Forelimb muscle (tissue), 1 donor: ENCODE results near the gene RRAS. TPM values are rescaled to one million over a fixed set of nuclear protein-coding genes. Genes with fewer than 3 reads are reported as not detected.

ENCODE experiments used
- DNase-seq: peaks from one replicate; pipeline ENCODE4 v3.0.0-alpha.2; 2013; ENCODE audit warnings: low read depth
- polyA plus RNA-seq: library from polyadenylated mRNA; unstranded; fragments of 120-200 nt; gene quantifications from one replicate; pipeline ENCODE4 v1.2.1, GENCODE V29; 2013; ENCODE audit not compliant: insufficient read length

The RRAS gene
- polyA plus RNA-seq, 1 donor, result 28.3 TPM

- no peak for DNase-seq
Measured at GRCh38 chr19:49595819-49596404, 44.0 kb downstream of the RRAS start.

- no peak for DNase-seq
Measured at GRCh38 chr19:49594993-49595818, 44.7 kb downstream of the RRAS start.

GRCh38 chr19:49594157-49594992 lies 45.6 kb downstream of the RRAS start:
- no peak for DNase-seq

- DNase-seq, result peak; percentile 58
Measured at GRCh38 chr19:49593233-49594113, 46.5 kb downstream of the RRAS start.

- no peak for DNase-seq
Measured at GRCh38 chr19:49592486-49593232, 47.3 kb downstream of the RRAS start.

- no peak for DNase-seq
Measured at GRCh38 chr19:49591731-49592485, 48.0 kb downstream of the RRAS start.

- DNase-seq, result no peak
Measured at GRCh38 chr19:49590971-49591730, 48.8 kb downstream of the RRAS start, which contains the start of gene PRR12. Gene PRR12, plus strand, starts transcription at chr19:49591182. Its CDS starts 473 bp downstream, at chr19:49591655.

GRCh38 chr19:49590071-49590970 lies 49.6 kb downstream of the RRAS start:
- DNase-seq, result peak; percentile 66

- DNase-seq, result no peak
Measured at GRCh38 chr19:49589502-49589905, 50.4 kb downstream of the RRAS start.

- DNase-seq, result no peak
Measured at GRCh38 chr19:49588365-49589122, 51.4 kb downstream of the RRAS start.

- no peak for DNase-seq
Measured at GRCh38 chr19:49587227-49587626, 52.7 kb downstream of the RRAS start.

Other genes starting within 250 kb of the RRAS start
- not detected for gene PTH2, start 216.7 kb downstream of the RRAS start, polyA plus RNA-seq
- 0.09 TPM for gene GFY, start 214.8 kb downstream of the RRAS start, polyA plus RNA-seq
- gene SLC17A7, start 198.6 kb downstream of the RRAS start, polyA plus RNA-seq, result 1.2 TPM
- gene PIH1D1, start 188.3 kb downstream of the RRAS start, polyA plus RNA-seq, result 43.1 TPM
- gene ALDH16A1, start 186.9 kb downstream of the RRAS start, polyA plus RNA-seq, result 10.1 TPM
- gene FLT3LG, start 165.9 kb downstream of the RRAS start, polyA plus RNA-seq, result 3.2 TPM
- 5,065 TPM for gene RPL13A, start 152.5 kb downstream of the RRAS start, polyA plus RNA-seq
- 3,524 TPM for gene RPS11, start 143.7 kb downstream of the RRAS start, polyA plus RNA-seq
- gene FCGRT, start 127.5 kb downstream of the RRAS start, polyA plus RNA-seq, result 162 TPM
- 59.8 TPM for gene RCN3, start 112.1 kb downstream of the RRAS start, polyA plus RNA-seq
- gene NOSIP, start 59.6 kb downstream of the RRAS start, polyA plus RNA-seq, result 56.5 TPM
- gene PRRG2, start 58.8 kb downstream of the RRAS start, polyA plus RNA-seq, result 0.42 TPM
- 17.4 TPM for gene PRR12, start 49.0 kb downstream of the RRAS start, polyA plus RNA-seq
- 29.9 TPM for gene SCAF1, start 2.1 kb upstream of the RRAS start, polyA plus RNA-seq
- 33.2 TPM for gene IRF3, start 25.7 kb upstream of the RRAS start, polyA plus RNA-seq
- gene BCL2L12, start 25.8 kb upstream of the RRAS start, polyA plus RNA-seq, result 28.4 TPM
- gene PRMT1, start 37.1 kb upstream of the RRAS start, polyA plus RNA-seq, result 209 TPM
- 0.99 TPM for gene ADM5, start 49.5 kb upstream of the RRAS start, polyA plus RNA-seq
- 8.2 TPM for gene CPT1C, start 51.0 kb upstream of the RRAS start, polyA plus RNA-seq
- 0.52 TPM for gene TSKS, start 123.2 kb upstream of the RRAS start, polyA plus RNA-seq
- gene AP2A1, start 126.9 kb upstream of the RRAS start, polyA plus RNA-seq, result 56.3 TPM
- gene FUZ, start 173.1 kb upstream of the RRAS start, polyA plus RNA-seq, result 17.0 TPM
- gene MED25, start 178.1 kb upstream of the RRAS start, polyA plus RNA-seq, result 28.6 TPM
- gene PTOV1, start 211.0 kb upstream of the RRAS start, polyA plus RNA-seq, result 195 TPM
- 38.1 TPM for gene PNKP, start 227.4 kb upstream of the RRAS start, polyA plus RNA-seq
- gene AKT1S1, start 237.2 kb upstream of the RRAS start, polyA plus RNA-seq, result 36.8 TPM
- 35.6 TPM for gene TBC1D17, start 237.6 kb upstream of the RRAS start, polyA plus RNA-seq